Measurements from ENCODE around the gene TMEFF1.
A peak's percentile ranks its signal among the peaks of the same experiment; 100 is the strongest.

The TMEFF1 gene

GRCh38 chr9:100602342-100602801 lies 129.4 kb downstream of the TMEFF1 start:
- TF ChIP-seq ZNF8 (CRISPR knock-in tag; IDR thresholded peaks at IDR 0.05) = no peak
- no peak for TF ChIP-seq SNAI2 (CRISPR knock-in tag; IDR thresholded peaks at IDR 0.05)
- TF ChIP-seq TCF4 (CRISPR knock-in tag; IDR thresholded peaks at IDR 0.05; ENCODE audit: borderline replicate concordance) = no peak
- no peak for TF ChIP-seq ZC3H10 (CRISPR knock-in tag; IDR thresholded peaks at IDR 0.05)
- TF ChIP-seq ISL1 (CRISPR knock-in tag; IDR thresholded peaks at IDR 0.05) = no peak
- TF ChIP-seq TSHZ2 (CRISPR knock-in tag; IDR thresholded peaks at IDR 0.05) = no peak
- no peak for TF ChIP-seq ARNTL (CRISPR knock-in tag; IDR thresholded peaks at IDR 0.05; ENCODE audit: borderline replicate concordance, low read depth)
- no peak for TF ChIP-seq PATZ1 (CRISPR knock-in tag; IDR thresholded peaks at IDR 0.05; ENCODE audit: borderline replicate concordance)
- TF ChIP-seq PPARA (CRISPR knock-in tag; IDR thresholded peaks at IDR 0.05; ENCODE audit: borderline replicate concordance) = no peak
- peak; percentile 68 for ATAC-seq

DNA sequence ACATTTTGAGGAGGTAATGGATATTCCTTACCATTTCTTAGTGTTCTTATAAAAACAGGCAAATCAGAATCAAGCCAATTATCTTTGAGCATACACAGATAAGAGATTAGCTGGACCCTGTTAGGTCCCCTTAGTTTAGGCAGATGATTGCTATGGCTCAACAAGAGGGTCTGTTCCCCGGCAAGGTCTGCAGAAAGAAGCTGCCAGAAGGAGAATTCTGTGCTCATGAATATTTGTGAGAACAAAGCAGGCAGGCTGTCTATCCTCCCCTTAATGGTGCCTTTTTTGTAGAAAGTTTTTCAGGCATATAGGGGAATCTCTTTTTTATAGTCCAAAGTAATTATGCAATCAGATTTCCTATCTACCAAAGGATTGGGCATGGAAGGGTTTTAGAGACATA lies 132.5 kb downstream of the TMEFF1 start:
- TF ChIP-seq RARB (CRISPR knock-in tag; IDR thresholded peaks at IDR 0.05) (no peak), ARNTL (CRISPR knock-in tag; IDR thresholded peaks at IDR 0.05; ENCODE audit: borderline replicate concordance, low read depth) (no peak), BACH2 (CRISPR knock-in tag; IDR thresholded peaks at IDR 0.05; ENCODE audit: borderline replicate concordance) (no peak), TOX (CRISPR knock-in tag; IDR thresholded peaks at IDR 0.05; ENCODE audit: borderline replicate concordance) (no peak), CSDC2 (CRISPR knock-in tag; IDR thresholded peaks at IDR 0.05) (no peak), ZFP30 (CRISPR knock-in tag; IDR thresholded peaks at IDR 0.05) (no peak), TCF4 (CRISPR knock-in tag; IDR thresholded peaks at IDR 0.05; ENCODE audit: borderline replicate concordance) (no peak), ZNF70 (CRISPR knock-in tag; IDR thresholded peaks at IDR 0.05) (no peak), OSR1 (CRISPR knock-in tag; IDR thresholded peaks at IDR 0.05) (no peak), PPARA (CRISPR knock-in tag; IDR thresholded peaks at IDR 0.05; ENCODE audit: borderline replicate concordance) (no peak), GLIS3 (CRISPR knock-in tag; IDR thresholded peaks at IDR 0.05) (no peak), POU6F1 (CRISPR knock-in tag; IDR thresholded peaks at IDR 0.05; ENCODE audit: borderline replicate concordance, low read depth) (no peak)
- TF ChIP-seq, protein P1, sequence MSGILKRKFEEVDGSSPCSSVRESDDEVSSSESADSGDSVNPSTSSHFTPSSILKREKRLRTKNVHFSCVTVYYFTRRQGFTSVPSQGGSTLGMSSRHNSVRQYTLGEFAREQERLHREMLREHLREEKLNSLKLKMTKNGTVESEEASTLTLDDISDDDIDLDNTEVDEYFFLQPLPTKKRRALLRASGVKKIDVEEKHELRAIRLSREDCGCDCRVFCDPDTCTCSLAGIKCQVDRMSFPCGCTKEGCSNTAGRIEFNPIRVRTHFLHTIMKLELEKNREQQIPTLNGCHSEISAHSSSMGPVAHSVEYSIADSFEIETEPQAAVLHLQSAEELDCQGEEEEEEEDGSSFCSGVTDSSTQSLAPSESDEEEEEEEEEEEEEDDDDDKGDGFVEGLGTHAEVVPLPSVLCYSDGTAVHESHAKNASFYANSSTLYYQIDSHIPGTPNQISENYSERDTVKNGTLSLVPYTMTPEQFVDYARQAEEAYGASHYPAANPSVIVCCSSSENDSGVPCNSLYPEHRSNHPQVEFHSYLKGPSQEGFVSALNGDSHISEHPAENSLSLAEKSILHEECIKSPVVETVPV (CRISPR knock-in tag; IDR thresholded peaks at IDR 0.05) = no peak
- ATAC-seq = no peak

DNA sequence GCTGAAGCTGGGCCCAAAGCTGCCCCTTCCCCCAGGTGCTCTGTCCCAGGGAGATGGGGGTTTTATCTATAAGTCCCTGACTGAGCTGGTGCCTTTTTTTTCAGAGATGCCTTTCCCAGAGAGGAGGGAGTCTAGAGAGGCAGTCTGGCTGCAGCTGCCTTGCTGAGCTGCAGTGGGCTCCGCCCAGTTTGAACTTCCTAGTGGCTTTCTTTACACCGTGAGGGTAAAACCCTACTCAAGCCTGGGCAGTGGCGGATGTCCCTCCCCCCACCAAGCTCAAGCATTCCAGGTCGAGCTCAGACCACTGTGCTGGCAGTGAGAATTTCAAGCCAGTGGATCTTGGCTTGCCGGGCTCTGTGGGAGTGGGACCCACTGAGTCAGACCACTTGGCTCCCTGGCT lies 146.2 kb downstream of the TMEFF1 start:
- no peak for ATAC-seq
- TF ChIP-seq BACH2 (CRISPR knock-in tag; IDR thresholded peaks at IDR 0.05; ENCODE audit: borderline replicate concordance) (no peak), ISL1 (CRISPR knock-in tag; IDR thresholded peaks at IDR 0.05) (no peak), RARB (CRISPR knock-in tag; IDR thresholded peaks at IDR 0.05) (no peak), ZC3H10 (CRISPR knock-in tag; IDR thresholded peaks at IDR 0.05) (no peak), ZFP30 (CRISPR knock-in tag; IDR thresholded peaks at IDR 0.05) (no peak), TOX (CRISPR knock-in tag; IDR thresholded peaks at IDR 0.05; ENCODE audit: borderline replicate concordance) (no peak), ARNTL (CRISPR knock-in tag; IDR thresholded peaks at IDR 0.05; ENCODE audit: borderline replicate concordance, low read depth) (no peak), PATZ1 (CRISPR knock-in tag; IDR thresholded peaks at IDR 0.05; ENCODE audit: borderline replicate concordance) (no peak), POU6F1 (CRISPR knock-in tag; IDR thresholded peaks at IDR 0.05; ENCODE audit: borderline replicate concordance, low read depth) (no peak), CREB5 (CRISPR knock-in tag; IDR thresholded peaks at IDR 0.05; ENCODE audit: low read depth) (no peak), ZNF70 (CRISPR knock-in tag; IDR thresholded peaks at IDR 0.05) (no peak), ZFP3 (CRISPR knock-in tag; IDR thresholded peaks at IDR 0.05) (no peak)

All from SK-N-SH treated with all-trans-retinoic acid at 6 μM for 48 hours (cell line).